ENCODE results near the gene NPHP4. TPM values are rescaled to one million over a fixed set of nuclear protein-coding genes. Genes with fewer than 3 reads are reported as not detected.

NPHP4 gene
- total RNA-seq, 6 experiments from 2014 or later: 5.0 to 6.8 (median 6.0) TPM

DNA sequence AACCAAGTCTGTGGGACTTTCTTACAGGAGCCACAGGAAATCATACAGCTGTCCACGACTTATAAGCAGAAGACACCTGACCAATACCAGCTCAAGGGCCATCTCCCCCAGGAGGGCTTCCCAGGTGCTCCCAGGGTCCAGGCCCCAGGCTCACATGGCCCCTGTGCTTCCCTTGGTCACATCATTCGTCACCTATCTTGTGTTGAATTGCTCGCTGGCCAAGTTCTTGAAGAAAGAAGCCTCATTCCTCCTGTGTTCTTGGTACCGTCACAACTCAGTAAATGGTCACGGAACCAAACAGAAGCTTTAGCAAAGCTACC lies 3.0 kb downstream of the NPHP4 start:
- Mint-ChIP-seq H3K27me3 (ENCODE audit: insufficient read depth) (no peaks in the 10 kb centered on the region; the same call in 1 of the 2 replicates), H3K9me3 (no peaks in the 10 kb centered on the region), H3K36me3 (ENCODE audit: low read depth) (no peaks in the 10 kb centered on the region), H3K27ac (no peak overlapping the region), H3K4me3 (no peak overlapping the region), H3K4me1 (ENCODE audit: low read depth) (peaks cover 18% of the 10 kb centered on the region)
- no peak for DNase-seq
- TF ChIP-seq, protein P1, sequence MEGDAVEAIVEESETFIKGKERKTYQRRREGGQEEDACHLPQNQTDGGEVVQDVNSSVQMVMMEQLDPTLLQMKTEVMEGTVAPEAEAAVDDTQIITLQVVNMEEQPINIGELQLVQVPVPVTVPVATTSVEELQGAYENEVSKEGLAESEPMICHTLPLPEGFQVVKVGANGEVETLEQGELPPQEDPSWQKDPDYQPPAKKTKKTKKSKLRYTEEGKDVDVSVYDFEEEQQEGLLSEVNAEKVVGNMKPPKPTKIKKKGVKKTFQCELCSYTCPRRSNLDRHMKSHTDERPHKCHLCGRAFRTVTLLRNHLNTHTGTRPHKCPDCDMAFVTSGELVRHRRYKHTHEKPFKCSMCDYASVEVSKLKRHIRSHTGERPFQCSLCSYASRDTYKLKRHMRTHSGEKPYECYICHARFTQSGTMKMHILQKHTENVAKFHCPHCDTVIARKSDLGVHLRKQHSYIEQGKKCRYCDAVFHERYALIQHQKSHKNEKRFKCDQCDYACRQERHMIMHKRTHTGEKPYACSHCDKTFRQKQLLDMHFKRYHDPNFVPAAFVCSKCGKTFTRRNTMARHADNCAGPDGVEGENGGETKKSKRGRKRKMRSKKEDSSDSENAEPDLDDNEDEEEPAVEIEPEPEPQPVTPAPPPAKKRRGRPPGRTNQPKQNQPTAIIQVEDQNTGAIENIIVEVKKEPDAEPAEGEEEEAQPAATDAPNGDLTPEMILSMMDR (IDR thresholded peaks at IDR 0.05): no peak

DNA sequence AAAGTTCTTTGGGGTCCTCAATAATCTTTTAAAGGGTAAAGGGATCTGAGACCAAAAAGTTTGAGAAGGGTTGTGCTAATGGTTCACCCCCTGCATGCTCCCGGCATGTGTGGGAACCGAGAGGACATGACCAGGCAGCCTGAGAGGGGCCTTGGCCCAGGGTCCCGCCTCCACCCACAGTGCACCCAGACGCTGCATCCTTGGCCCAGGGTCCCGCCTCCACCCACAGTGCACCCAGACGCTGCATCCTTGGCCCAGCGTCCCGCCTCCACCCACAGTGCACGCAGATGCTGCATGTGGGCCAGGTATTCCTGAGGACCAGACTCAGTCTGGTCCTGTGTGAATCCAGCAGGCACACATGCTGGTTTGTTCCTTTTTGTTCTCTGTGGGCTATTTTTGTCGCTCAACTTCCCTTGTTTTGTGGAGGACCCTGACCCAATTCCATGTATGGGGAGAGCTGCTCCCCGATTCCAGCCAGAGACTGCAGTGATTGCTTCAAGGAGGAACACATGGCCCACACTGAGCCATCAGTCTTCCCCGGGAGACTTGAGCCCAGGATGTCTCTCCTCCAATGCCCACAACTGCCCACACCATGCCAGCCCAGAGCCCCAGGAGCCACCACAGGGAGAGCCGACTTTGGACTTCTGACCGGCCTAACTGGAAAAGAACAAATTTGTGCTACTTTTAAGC lies 3.5 kb downstream of the NPHP4 start:
- H3K9me3 Mint-ChIP-seq: no peaks in the 10 kb centered on the region
- H3K36me3 Mint-ChIP-seq (ENCODE audit: low read depth): no peaks in the 10 kb centered on the region
- no peaks in the 10 kb centered on the region; the same call in 1 of the 2 replicates for H3K27me3 Mint-ChIP-seq (ENCODE audit: insufficient read depth)
- no peak overlapping the region for H3K27ac Mint-ChIP-seq
- H3K4me3 Mint-ChIP-seq: no peak overlapping the region
- peaks cover 16% of the 10 kb centered on the region for H3K4me1 Mint-ChIP-seq (ENCODE audit: low read depth)
- no peak for DNase-seq
- TF ChIP-seq, protein P1 (IDR thresholded peaks at IDR 0.05): no peak

DNA sequence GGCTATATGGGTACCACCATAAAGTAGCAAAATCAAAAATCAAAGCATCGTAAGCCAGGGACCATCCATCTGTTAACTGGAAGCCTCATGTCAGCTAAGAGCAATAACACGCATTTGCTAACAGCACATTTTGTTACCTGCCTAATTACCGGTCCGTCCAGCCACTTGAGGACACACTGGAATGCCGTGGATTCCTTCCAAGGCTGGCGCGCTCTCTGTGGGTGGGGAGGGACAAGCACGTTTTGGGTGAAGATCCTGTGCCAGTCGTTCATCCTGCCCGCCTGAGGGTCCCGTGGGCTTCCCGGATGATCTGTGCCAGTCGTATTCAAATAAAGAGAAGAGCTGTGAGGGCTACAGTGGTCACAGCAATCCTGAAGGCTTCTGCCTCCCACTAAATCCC lies 6.2 kb downstream of the NPHP4 start:
- TF ChIP-seq, protein P1 (IDR thresholded peaks at IDR 0.05): no peak
- no peak for DNase-seq
- peaks cover 24% of the 10 kb centered on the region for H3K4me1 Mint-ChIP-seq (ENCODE audit: low read depth)
- H3K9me3 Mint-ChIP-seq: no peaks in the 10 kb centered on the region
- no peak overlapping the region for H3K27ac Mint-ChIP-seq
- H3K4me3 Mint-ChIP-seq: no peak overlapping the region
- no peaks in the 10 kb centered on the region; the same call in 1 of the 2 replicates for H3K27me3 Mint-ChIP-seq (ENCODE audit: insufficient read depth)
- H3K36me3 Mint-ChIP-seq (ENCODE audit: low read depth): no peaks in the 10 kb centered on the region

DNA sequence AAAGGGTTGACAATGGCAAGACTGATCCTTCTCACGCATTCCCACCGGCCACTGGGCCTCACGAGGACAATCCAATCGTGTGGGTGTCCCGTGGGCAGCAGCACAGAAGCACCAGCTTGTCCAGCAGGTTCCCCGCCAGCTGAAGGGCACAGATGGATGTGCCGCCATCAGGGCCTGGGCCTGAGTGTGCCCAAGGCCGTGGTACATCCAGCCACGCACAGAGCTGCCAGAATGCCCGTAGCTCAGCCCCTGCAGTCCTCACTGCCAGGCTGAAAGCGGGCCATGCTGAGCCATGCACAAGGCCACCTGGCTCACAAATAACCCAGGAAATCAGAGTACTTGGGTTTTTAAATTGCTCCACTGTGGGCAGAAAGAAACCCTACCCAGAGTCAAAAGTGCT lies 7.0 kb downstream of the NPHP4 start:
- no peak overlapping the region for H3K27ac Mint-ChIP-seq
- no peaks in the 10 kb centered on the region for H3K9me3 Mint-ChIP-seq
- DNase-seq: no peak
- no peaks in the 10 kb centered on the region for H3K36me3 Mint-ChIP-seq (ENCODE audit: low read depth)
- peaks cover 19% of the 10 kb centered on the region for H3K4me1 Mint-ChIP-seq (ENCODE audit: low read depth)
- TF ChIP-seq, protein P1 (IDR thresholded peaks at IDR 0.05): no peak
- H3K4me3 Mint-ChIP-seq: no peak overlapping the region
- H3K27me3 Mint-ChIP-seq (ENCODE audit: insufficient read depth): no peaks in the 10 kb centered on the region; the same call in none of the 2 replicates

DNA sequence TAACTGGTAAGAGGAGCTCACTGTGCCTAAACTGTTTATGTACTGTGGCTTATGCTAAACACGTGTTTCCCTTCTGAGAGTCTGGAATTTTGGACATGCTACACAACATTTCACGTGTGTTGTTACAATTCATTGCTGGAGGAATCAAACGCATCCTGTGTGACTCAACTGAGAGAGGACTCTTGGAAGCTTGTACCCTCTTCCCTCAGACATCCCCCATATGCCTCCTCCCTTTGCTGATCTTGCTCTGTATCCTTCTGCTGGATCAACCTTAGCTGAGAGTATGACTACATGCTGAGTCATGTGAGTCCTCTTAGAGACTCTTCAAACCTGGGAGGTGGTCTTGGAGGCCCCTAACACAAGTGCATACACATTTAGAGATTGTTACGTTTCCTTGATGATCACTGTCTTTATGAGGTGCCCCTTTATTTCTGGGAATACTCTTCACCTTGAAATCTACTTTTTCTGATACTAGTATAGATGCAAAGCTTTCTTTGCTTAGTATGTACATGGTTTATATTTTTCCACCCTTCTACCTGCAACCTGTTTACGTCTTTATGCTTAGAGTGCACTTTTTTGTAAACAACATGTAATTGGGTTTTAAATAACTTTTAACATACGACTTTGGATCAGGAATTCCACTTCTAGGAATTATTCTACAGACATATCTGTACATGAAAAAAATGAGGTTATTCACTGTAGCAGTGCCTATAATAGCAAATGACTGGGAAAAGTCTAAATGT lies 8.7 kb downstream of the NPHP4 start:
- Mint-ChIP-seq H3K27ac (peak overlapping the region; percentile 78), H3K27me3 (ENCODE audit: insufficient read depth) (peaks cover 2% of the 10 kb centered on the region), H3K36me3 (ENCODE audit: low read depth) (no peaks in the 10 kb centered on the region), H3K9me3 (no peaks in the 10 kb centered on the region), H3K4me3 (peak overlapping the region; percentile 15), H3K4me1 (ENCODE audit: low read depth) (peaks cover 19% of the 10 kb centered on the region)
- TF ChIP-seq, protein P1 (IDR thresholded peaks at IDR 0.05): no peak
- DNase-seq: peak; percentile 82
